ENCODE results near the gene HDHD3. TPM values are rescaled to one million over a fixed set of nuclear protein-coding genes. Genes with fewer than 3 reads are reported as not detected.

The HDHD3 gene
- total RNA-seq, 1 donor from 2014 or later: 8.8 TPM

Other genes with a start within 250 kb of the HDHD3 start
- 7.1 and 8.4 TPM in 2 replicates for gene SLC31A2, start 226.0 kb downstream of the HDHD3 start, total RNA-seq
- gene FKBP15, start 155.7 kb downstream of the HDHD3 start, total RNA-seq: 26.4 and 27.2 TPM in 2 replicates
- 35.8 and 39.1 TPM in 2 replicates for gene SLC31A1, start 155.4 kb downstream of the HDHD3 start, total RNA-seq
- gene CDC26, start 101.4 kb downstream of the HDHD3 start, total RNA-seq: 22.5 and 23.9 TPM in 2 replicates
- gene PRPF4, start 101.3 kb downstream of the HDHD3 start, total RNA-seq: 33.2 and 33.4 TPM in 2 replicates
- not detected in 2 replicates for gene RNF183, start 73.6 kb downstream of the HDHD3 start, total RNA-seq
- gene WDR31, start 36.7 kb downstream of the HDHD3 start, total RNA-seq: 1.6 and 2.1 TPM in 2 replicates
- 0.27 TPM in 1 of 2 replicates, not detected in the other for gene BSPRY, start 27.4 kb downstream of the HDHD3 start, total RNA-seq
- gene ALAD, start 24.3 kb upstream of the HDHD3 start, total RNA-seq: 19.9 and 20.7 TPM in 2 replicates
- 36.6 and 37.4 TPM in 2 replicates for gene POLE3, start 33.7 kb upstream of the HDHD3 start, total RNA-seq
- gene C9orf43, start 33.8 kb upstream of the HDHD3 start, total RNA-seq: 0.65 and 0.66 TPM in 2 replicates
- gene RGS3, start 86.7 kb upstream of the HDHD3 start, total RNA-seq: 92.5 and 106 TPM in 2 replicates